Right hindlimb (tissue), 1 donor: ENCODE results near the gene HOXA6.

ENCODE experiments used
- DNase-seq: peaks from one replicate; pipeline ENCODE4 v3.0.0-alpha.2; 2018

The HOXA6 gene

DNA sequence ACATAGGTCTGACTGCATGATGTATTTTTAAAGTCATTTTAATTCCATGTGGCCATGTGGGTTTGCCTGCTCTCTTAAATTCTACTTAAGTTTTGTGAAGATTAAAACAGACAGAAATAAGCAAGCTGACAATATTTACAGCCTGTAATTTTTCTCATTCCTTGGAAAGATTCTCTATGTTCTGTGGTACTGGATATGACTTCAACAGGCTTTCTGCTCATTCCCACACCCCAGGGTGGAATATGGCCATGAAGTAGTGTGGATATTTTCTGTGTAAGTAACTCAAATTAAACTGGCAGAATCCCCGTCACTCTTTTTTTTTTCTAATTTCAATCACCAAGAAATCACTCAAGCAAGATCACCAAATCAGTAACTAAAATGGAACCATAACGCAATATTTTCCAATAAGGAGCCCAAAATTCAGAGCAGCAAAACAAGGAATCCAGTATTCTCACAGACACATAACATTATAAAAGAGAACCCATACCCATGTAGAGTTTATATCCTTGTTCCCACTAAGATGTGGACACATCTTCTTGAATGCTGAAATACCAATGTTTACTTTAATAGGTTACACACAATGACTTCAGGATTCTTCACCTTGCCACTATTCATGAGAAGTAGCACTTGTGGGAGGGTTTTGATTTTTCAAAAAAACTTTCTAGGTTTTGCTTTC lies 9.8 kb downstream of the HOXA6 start:
- no peak for DNase-seq

DNA sequence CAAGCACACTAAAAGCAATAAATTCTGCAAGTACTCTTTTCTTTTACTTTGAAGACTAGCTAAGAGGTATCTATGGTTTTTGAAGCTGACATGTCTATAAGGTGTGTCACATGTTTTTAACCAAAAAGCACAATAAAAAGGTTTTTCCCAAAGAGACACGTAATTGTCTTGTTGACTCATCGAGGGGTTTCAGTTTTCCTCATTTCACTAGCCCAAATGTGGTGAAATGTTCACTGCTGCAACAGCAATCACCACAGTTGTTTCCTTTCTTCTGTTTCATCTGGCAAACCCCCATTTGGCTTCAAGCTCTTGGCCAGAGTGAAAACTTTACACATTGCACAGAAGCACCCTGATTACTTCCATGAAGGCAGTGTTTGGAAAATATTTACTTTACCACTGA lies 13.2 kb downstream of the HOXA6 start:
- DNase-seq, result peak; percentile 37

- no peak for DNase-seq
Measured at GRCh38 chr7:27133409-27134231, 14.0 kb downstream of the HOXA6 start.

DNA sequence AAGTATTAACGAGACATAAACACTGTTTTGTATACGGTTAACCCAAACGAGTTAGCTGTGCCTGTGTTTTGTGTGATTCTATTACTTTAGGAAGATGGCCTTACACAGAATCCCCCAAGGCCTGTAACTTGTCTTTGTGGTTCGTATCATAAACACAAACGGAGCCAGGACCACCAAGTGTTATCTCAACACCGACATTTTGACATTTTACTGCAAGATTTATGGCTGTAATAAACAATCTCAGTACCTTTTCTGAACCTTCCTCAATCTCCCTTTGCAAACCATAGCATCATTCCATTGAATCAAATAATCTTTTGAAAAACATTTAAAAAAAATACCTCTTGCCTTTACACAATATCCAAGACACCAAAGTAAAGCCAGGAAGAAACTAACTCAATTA lies 14.6 kb downstream of the HOXA6 start:
- no peak for DNase-seq

DNA sequence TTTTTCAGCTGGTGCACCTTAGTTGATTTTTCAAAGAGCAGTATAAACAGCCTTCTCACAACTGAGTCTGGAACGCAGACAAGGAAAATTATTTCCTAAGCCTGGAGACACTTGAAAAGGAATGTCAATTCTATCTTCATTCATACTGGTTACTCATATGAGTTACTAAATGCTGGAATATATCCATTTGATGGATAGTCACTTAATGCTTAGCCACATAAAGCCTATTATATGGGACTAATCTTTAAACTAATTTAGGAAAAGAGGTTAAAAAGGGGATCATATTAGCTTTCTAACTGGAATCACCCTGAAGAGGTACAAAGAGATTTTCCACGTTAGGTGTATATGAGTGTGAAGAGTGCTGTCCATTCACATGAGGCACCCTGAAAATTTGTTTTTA lies 15.4 kb downstream of the HOXA6 start:
- DNase-seq, result no peak

GRCh38 chr7:27131390-27131819 lies 16.2 kb downstream of the HOXA6 start:
- no peak for DNase-seq

- peak; percentile 95 for DNase-seq
Measured at GRCh38 chr7:27130540-27131389, 16.8 kb downstream of the HOXA6 start, which contains the start of gene HOXA4. HOXA4 (minus strand) TSS chr7:27130757; CDS start chr7:27130733, 24 bp downstream.

DNA sequence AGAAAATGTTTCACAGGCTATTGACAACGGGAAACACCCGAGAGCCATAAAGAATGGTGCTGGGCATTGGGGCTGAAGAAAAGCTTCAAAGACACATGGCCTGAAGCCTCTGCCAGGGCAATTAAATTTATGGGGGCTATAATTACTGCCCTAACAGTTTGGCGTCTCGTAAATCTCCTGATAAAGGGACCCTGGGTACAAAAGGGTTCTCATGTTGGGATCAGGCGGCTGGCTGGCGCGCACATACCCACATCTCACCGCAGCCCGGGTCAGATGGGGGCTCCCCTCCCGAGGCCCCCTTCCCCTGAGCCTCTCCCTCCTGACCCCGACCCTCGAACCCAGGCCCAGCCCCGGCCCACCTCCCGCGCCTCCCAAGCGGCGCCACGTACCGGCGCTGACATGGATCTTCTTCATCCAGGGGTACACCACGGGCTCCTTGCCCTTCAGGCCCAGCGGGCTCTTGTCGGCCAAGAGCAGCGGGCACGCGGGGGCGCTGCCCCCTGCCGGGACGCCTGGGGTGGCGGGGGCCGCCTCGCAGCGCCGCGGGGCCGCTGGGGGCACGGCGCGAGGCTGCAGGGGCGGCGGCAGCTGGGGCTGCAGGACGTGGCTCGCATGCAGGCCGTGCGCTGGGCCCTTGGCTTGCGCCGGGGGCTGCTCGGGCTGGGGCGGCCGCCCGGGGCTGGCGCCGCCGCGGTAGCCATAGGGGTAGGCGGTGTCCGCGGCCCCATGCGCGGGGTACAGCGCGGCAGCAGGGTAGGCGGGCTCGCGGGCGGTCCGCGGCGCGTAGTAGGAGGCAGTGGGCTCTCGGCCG lies 17.6 kb downstream of the HOXA6 start:
- peak; percentile 59 for DNase-seq

- no peak for DNase-seq
Measured at GRCh38 chr7:27128776-27129728, 18.5 kb downstream of the HOXA6 start.

DNA sequence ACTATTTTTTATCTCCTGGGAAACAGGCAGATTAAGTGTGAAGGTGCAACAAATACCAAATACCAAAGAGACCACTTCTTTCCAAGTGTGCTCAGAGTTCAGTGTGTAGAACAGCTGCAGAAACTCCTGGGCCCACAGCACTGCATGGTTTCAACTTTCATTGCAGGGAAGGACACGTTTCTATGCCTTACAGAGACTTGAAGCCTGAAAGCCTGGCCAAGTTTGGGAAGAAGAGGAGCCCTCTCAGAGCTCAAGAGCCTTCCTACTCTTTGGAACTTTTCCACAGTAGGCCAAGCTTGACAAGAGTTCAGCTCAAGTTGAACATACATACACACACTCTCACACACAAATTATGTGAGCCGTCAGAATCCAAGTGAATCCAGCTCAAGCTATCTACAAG lies 19.5 kb downstream of the HOXA6 start:
- DNase-seq, result peak; percentile 81

DNA sequence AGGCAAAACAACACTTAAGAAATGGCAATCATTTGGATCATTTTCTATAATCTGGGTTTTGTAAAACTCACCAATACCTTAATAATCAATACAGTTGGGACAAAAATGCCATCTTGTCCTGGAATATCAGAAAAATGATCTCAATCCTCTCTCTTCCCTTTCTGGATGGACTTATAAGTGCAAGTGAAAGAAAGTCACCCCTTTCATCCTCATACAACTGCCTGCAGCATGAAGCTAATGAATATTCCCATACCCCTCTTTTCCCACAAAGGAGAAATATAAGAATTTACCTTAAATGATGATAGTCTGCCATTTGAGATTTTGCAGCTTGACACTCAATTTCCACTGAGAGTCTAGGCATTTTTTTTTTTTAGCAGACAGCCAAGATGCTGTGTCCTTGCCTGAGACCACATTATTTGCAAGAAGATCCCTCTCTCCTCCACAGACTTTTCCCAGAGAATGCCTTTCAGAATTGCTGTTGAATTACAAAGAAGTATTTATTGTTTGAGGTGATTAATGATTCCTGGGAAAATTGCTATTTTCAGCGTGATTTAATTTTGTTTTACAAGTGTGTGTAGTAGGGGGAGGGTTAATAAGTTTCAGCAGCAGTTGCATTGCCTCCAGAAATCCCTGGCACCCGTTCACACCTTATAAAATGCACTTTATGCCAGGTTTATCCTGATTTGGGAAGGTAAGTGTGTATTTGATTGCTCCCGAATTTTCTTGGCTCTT lies 20.8 kb downstream of the HOXA6 start:
- no peak for DNase-seq

GRCh38 chr7:27125986-27126394 lies 21.6 kb downstream of the HOXA6 start:
- no peak for DNase-seq

DNA sequence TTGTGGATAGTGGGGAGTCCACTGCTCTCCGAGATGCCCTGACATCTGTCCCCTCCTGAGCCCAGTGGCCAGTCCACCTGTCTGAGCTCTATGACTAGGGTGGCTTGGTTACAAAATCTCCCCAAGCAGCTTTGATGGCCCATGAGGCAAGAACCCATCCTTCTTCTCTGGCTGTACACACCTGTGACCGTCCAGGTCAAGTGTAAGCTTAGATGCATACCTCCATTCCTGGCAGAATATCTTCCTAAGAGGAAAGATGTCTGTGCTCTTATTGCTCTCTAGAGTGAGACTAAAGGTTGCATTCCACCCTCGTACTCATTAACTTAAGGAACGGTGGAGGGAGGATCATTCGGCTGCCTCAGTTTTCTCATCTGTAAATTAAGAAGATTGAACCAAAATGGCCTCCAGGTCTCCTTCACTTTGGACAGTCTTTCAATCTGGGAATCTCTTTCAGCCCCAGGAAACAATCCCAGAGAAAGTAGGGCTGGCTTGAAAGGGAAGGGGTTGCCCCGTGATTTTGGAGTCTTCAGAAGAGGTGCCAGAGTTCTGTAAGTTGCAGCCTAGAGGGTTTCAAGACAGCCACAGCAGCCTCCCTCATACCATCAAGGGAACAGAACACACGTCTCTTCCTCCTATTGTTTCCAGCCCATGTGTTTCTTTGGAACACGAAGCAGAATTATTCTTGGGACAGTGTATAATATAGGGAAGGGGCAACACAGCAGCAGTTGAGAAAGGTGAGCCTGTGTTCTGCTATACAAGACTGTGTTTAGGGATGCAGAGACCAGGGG lies 22.5 kb downstream of the HOXA6 start:
- no peak for DNase-seq

DNA sequence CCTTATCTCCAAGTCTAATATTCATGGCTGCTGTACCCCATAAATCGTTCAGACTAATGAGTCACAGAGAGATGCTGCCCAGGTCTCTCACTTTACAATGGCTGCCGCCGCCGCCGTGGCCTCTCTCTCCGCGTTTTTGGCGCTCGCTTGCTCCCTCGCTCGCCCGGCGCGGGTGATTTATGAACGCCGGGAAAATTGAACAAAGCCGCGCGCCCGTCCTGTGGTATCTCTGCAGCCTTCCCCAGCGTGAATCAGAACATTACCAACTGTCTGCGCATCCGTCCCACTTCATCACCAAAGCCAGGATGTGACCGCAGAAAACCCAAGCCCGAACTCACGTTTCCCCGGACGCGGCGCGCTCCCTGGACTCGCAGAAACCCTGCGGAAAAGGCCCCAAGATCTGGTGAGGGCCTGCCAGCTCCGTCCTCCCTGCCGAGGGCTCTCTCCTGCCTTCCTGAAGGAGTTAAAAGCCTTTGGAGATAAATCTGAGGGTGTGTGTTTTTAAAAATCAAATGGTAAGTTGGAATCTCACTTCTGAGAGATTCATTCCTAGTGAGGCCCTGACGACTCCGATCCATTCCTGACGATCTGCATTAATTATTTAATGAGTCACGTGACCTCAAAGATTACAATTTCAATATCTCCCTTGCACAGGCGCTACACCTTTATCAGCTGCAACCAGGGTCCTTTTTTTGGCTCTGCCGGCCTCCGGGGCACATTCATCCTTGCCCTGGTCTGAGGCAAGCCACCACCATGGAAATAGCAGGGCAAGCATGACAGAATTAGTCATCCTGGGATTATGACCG lies 23.3 kb downstream of the HOXA6 start:
- DNase-seq, result peak; percentile 32

DNA sequence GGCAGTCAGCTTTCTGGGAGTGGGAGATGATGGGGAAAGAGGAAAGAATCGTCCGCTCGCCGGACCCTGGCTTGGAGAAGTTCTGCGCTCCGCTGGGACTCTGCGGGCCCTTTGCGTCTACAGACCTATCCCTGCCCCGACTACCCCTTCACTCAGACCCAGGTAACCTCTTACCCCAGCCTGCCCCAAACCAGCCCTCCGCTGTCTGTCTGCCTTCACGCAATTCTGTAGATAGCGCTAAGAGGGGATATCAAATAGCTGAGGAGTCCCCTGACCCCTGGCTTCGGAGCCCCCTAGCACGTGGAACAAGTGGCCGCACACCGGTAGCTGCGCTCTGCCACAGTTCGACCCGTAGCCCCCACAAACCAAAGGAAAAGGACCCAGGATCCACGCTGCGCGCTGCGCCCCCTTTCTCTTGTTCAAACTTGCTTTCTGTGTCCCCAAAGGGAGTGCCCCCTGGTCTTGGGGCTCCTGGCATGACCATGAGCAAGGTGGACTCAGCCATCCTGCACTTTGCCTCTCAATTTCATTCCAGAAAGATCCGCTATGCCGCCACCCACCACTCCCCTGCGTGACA lies 24.0 kb downstream of the HOXA6 start:
- no peak for DNase-seq

- DNase-seq, result no peak
Measured at GRCh38 chr7:27123007-27123476, 24.5 kb downstream of the HOXA6 start.

- peak; percentile 28 for DNase-seq
Measured at GRCh38 chr7:27122077-27122910, 25.3 kb downstream of the HOXA6 start.
